Upper lobe of left lung (tissue), 6 donors: ENCODE results near the gene TCHH. TPM values are rescaled to one million over a fixed set of nuclear protein-coding genes. Genes with fewer than 3 reads are reported as not detected.
"Not testable (repeated sequence)": the region's sequence is repeated elsewhere in the genome, so short reads cannot be mapped to it uniquely, and the experiment has no call there.

ENCODE experiments used
- ATAC-seq, 2 donors: fragments of 200-7000 bp; cut with Tn5 transposase; one replicate each; pipeline ENCODE4 v1.9.1; 2022; ENCODE audit warnings: mild to moderate bottlenecking in 2 of 2, moderate library complexity in 2 of 2; ENCODE audit not compliant: low FRiP score in 2 of 2
- DNase-seq, 2 donors: peaks; one replicate each; pipeline ENCODE4 v3.0.0-alpha.2; 2019 to 2020
- H3K27ac ChIP-seq, 4 donors: fragments of 200-600 bp; sonication (generic); one replicate each; pipeline ENCODE4 v1.5.1; 2016 to 2019
- H3K27me3 ChIP-seq, 4 donors: fragments of 200-600 bp; sonication (generic); one replicate each; pipeline ENCODE4 v1.5.1; 2017 to 2019
- H3K36me3 ChIP-seq, 4 donors: fragments of 200-600 bp; sonication (generic); one replicate each; pipeline ENCODE4 v1.5.1; 2016 to 2019
- H3K4me1 ChIP-seq, 4 donors: fragments of 200-600 bp; sonication (generic); one replicate each; pipeline ENCODE4 v1.5.1; 2018 to 2019
- H3K4me3 ChIP-seq, 4 donors: fragments of 200-600 bp; sonication (generic); one replicate each; pipeline ENCODE4 v1.5.1; 2017 to 2019; ENCODE audit warnings: mild to moderate bottlenecking in 2 of 4, moderate library complexity in 1 of 4
- H3K9me3 ChIP-seq, 4 donors: fragments of 200-600 bp; sonication (generic); one replicate each; pipeline ENCODE4 v1.5.1; 2018 to 2019
- EP300 ChIP-seq, 4 donors: sonication (generic); formaldehyde crosslinking; IDR thresholded peaks; one replicate each; pipeline ENCODE4 v1.5.1; 2017; ENCODE audit warnings: antibody characterized with exemption in 4 of 4, control low read depth in 2 of 4
- POLR2A ChIP-seq, 4 donors: fragments of 450-650 bp; IDR thresholded peaks; one replicate each; pipeline ENCODE4 v1.5.1; 2016 to 2017; ENCODE audit warnings: antibody characterized with exemption in 4 of 4, mild to moderate bottlenecking in 2 of 4
- POLR2AphosphoS5 ChIP-seq, 2 donors: sonication (generic); formaldehyde crosslinking; IDR thresholded peaks; one replicate each; pipeline ENCODE4 v1.5.1; 2017; ENCODE audit warnings: antibody characterized with exemption in 2 of 2
- WGBS, 2 donors: methylation state at CpG; one replicate each; pipeline ENCODE4 v1.1.5; 2017 to 2018; 5-methylcytosine and 5-hydroxymethylcytosine counted together
- total RNA-seq, 6 donors: library from RNA; depleted of rRNA in 4 of 6; stranded (reverse); fragments of >200 nt in 4 of 6; gene quantifications; one replicate each; pipeline versions ENCODE4 v1.1.0 to v1.2.1, GENCODE V29; 2016 to 2021
- TF ChIP-seq, protein P1 (sequence below), 6 experiments: fragments of 450-650 bp in 4 of 6; fragments of 200-600 bp in 2 of 6; sonication (generic) in 2 of 6; IDR thresholded peaks; one replicate each; pipeline ENCODE4 v1.5.1; 2016 to 2019; ENCODE audit warnings: antibody characterized with exemption in 6 of 6
- donor health status: DM: no; HTN: no; CAD: no; lungs with moderate emphysema.
- donor health status: DM: no; HTN: yes; CAD: no; lungs with severe emphysema.

The TCHH gene
- total RNA-seq, 6 donors from 2014 or later: 0.15 to 1.0 (median 0.24) TPM; not detected in 2

DNA sequence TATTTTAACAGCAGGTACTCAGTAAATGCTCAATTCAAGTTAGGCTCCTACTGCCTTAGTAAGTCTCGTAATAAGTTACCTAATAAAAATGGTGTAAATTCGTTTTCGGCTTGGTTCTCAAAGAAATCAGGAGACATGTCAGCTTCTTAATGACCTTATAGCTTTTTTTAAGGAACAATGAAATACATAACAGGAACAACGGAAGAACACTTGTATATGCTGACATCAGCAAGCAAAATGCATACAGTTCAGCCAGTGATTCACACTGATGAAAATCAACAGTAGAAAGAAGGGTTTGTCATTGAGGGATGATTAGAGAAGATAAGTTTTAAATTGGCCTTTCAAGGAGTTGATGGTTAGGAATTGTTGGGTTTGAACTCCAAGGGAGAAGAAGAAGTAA is 30.5 kb upstream of the TCHH start:
- DNase-seq: no peak
- H3K9me3 ChIP-seq: peaks cover 0 to 14% (median 10%) of the 10 kb centered on the region in 4 donors
- no peak overlapping the region for H3K4me3 ChIP-seq
- 73 to 79% methylated on average over 4 of the region's 4 CpGs for WGBS, 2 donors
- H3K4me1 ChIP-seq: no peaks in the 10 kb centered on the region
- no peak for TF ChIP-seq EP300 (IDR thresholded peaks at IDR 0.05)
- TF ChIP-seq, protein P1, sequence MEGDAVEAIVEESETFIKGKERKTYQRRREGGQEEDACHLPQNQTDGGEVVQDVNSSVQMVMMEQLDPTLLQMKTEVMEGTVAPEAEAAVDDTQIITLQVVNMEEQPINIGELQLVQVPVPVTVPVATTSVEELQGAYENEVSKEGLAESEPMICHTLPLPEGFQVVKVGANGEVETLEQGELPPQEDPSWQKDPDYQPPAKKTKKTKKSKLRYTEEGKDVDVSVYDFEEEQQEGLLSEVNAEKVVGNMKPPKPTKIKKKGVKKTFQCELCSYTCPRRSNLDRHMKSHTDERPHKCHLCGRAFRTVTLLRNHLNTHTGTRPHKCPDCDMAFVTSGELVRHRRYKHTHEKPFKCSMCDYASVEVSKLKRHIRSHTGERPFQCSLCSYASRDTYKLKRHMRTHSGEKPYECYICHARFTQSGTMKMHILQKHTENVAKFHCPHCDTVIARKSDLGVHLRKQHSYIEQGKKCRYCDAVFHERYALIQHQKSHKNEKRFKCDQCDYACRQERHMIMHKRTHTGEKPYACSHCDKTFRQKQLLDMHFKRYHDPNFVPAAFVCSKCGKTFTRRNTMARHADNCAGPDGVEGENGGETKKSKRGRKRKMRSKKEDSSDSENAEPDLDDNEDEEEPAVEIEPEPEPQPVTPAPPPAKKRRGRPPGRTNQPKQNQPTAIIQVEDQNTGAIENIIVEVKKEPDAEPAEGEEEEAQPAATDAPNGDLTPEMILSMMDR (IDR thresholded peaks at IDR 0.05): no peak
- no peak for TF ChIP-seq POLR2A (IDR thresholded peaks at IDR 0.05)
- TF ChIP-seq POLR2AphosphoS5 (IDR thresholded peaks at IDR 0.05): no peak
- H3K27ac ChIP-seq: no peak overlapping the region
- H3K27me3 ChIP-seq: no peaks in the 10 kb centered on the region
- no peak for ATAC-seq
- no peaks in the 10 kb centered on the region for H3K36me3 ChIP-seq

DNA sequence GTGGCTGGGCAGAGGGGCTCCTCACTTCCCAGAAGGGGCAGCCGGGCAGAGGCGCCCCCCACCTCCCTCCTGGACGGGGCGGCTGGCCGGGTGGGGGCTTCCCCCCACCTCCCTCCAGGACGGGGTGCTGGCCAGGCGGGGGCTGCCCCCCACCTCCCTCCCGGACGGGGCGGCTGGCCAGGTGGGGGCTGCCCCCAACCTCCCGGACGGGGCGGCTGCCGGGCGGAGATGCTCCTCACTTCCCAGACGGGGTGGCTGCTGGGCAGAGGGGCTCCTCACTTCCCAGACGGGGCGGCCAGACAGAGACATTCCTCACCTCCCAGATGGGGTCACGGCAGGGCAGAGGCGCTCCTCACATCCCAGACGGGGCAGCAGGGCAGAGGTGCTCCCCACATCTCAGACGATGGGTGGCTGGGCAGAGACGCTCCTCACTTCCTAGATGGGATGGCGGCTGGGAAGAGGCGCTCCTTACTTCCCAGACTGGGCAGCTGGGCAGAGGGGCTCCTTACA is 29.5 kb upstream of the TCHH start:
- H3K9me3 ChIP-seq: peaks cover 0 to 14% (median 10%) of the 10 kb centered on the region in 4 donors
- DNase-seq: peak in 1 of 2 donors; percentile 77
- H3K27ac ChIP-seq, H3K27me3 ChIP-seq, ATAC-seq, H3K4me1 ChIP-seq, H3K4me3 ChIP-seq, H3K36me3 ChIP-seq: not testable (repeated sequence)
- WGBS, 2 donors: 90 to 92% methylated on average over 2 to 5 of the region's 25 CpGs

DNA sequence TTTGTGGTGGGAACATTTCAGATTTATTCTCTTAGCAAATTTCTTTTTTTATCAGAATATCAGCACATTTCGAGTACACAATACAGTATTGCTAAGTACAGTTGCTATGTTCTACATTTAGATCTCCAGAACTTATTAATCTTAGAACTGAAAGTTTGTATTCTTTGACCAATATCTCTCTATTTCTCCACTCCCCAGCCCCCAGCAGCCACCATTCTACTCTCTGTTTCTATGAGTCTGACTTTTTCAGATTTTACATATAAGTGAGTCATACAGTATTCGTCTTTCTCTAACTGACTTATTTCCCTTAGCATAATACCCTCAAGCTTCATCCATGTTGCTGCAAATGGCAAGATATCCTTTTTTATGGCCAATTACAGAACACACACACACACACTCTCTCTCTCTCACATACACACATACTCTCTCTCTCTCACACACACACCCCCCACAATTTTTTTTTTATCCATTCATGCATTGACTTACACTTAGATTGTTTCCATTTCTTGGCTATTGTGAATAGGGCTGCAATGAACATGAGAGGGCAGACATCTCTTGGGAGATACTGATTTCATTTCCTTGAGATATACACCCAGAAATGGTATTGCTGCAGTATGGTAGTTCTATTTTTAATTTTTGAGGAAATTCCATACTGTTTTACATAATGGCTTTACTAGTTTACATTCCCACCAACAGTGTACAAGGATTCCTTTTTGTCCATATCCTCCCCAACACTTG is 28.1 kb upstream of the TCHH start:
- H3K27me3 ChIP-seq: no peaks in the 10 kb centered on the region
- no peaks in the 10 kb centered on the region for H3K4me1 ChIP-seq
- peaks cover 0 to 12% (median 6%) of the 10 kb centered on the region in 4 donors for H3K9me3 ChIP-seq
- 59 to 63% methylated on average over 2 of the region's 2 CpGs for WGBS, 2 donors
- no peak for DNase-seq
- TF ChIP-seq POLR2AphosphoS5 (IDR thresholded peaks at IDR 0.05): no peak
- TF ChIP-seq, protein P1 (IDR thresholded peaks at IDR 0.05): no peak
- TF ChIP-seq EP300 (IDR thresholded peaks at IDR 0.05): no peak
- no peak for TF ChIP-seq POLR2A (IDR thresholded peaks at IDR 0.05)
- no peak overlapping the region for H3K27ac ChIP-seq
- no peak overlapping the region for H3K4me3 ChIP-seq
- no peak for ATAC-seq
- H3K36me3 ChIP-seq: no peaks in the 10 kb centered on the region

DNA sequence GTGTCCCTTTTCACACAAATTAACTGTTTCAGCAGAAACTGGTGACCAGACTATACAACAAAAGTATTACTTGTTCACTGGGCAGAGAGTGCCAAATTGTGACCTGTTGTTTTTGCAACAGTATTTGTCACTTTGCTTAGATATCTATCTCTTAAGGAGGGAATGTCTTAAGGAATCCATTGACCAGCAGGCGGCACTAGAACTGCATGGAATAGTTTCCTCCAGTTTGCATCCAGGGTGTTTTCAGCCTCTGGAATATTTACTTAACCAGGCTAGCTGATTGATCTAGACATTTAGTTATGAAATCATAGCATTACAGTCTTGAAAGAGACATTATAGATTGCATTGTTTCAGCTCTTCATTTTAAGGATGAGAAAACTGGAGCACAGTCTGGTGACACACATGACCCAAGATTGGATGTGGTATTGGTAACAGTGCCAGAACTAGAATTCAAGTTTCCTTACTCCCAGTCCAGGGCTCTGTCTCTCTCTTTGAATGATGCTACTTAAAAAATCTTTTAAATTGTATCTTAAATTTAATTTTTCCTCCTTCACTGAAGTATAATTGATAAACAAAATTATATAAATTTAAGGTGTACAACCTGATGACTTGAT is 26.8 kb upstream of the TCHH start:
- Histone ChIP-seq H3K9me3 (peaks cover 0 to under 1% (median 0%) of the 10 kb centered on the region in 4 donors), H3K27me3 (no peaks in the 10 kb centered on the region), H3K36me3 (no peaks in the 10 kb centered on the region), H3K4me3 (no peak overlapping the region), H3K27ac (no peak overlapping the region), H3K4me1 (no peaks in the 10 kb centered on the region)
- TF ChIP-seq, protein P1 (IDR thresholded peaks at IDR 0.05): peak; percentile 47 to 86 (median 68)
- TF ChIP-seq POLR2A (IDR thresholded peaks at IDR 0.05) (no peak), EP300 (IDR thresholded peaks at IDR 0.05) (no peak), POLR2AphosphoS5 (IDR thresholded peaks at IDR 0.05) (no peak)
- WGBS, 2 donors: 0% methylated on average over 1 of the region's 1 CpG
- DNase-seq (peak in 1 of 2 donors; percentile 44), ATAC-seq (peak in 1 of 2 donors; percentile 86)

DNA sequence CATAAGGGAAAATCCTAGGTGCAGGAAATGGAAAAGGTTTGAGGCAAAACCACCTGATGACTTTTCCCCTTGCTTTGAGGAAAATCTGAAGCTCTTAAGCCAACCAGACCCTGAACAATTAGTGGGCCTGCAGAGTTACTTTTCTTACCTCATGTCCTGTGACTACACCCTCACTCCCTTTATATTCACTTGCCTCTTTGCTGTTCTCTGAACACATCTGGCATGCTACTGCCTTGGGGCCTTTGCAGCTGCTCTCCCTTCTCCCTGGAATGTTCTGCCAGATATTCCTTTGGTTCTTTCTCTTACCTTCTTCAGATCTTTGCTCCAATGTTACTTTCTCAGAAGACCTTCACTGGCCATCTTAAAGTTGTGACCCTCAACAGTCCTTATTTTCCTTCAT is 22.0 kb upstream of the TCHH start:
- no peak for ATAC-seq
- H3K9me3 ChIP-seq: peaks cover 0 to 4% (median 1%) of the 10 kb centered on the region in 4 donors
- H3K27me3 ChIP-seq: no peaks in the 10 kb centered on the region
- H3K4me3 ChIP-seq: no peak overlapping the region
- no peaks in the 10 kb centered on the region for H3K36me3 ChIP-seq
- no peak overlapping the region for H3K27ac ChIP-seq
- no peak for DNase-seq
- TF ChIP-seq POLR2AphosphoS5 (IDR thresholded peaks at IDR 0.05) (no peak), POLR2A (IDR thresholded peaks at IDR 0.05) (no peak), EP300 (IDR thresholded peaks at IDR 0.05) (no peak)
- TF ChIP-seq, protein P1 (IDR thresholded peaks at IDR 0.05): no peak
- no peaks in the 10 kb centered on the region for H3K4me1 ChIP-seq
